WTC11 (cell line): ENCODE results near the gene SLTM. TPM values are rescaled to one million over a fixed set of nuclear protein-coding genes. Genes with fewer than 3 reads are reported as not detected.

Experiments
- ATAC-seq: fragments of 200-7000 bp; cut with Tn5 transposase; 2 replicates; pipeline ENCODE4 v1.10.0; 2021; ENCODE audit warnings: mild to moderate bottlenecking, moderate library complexity
- CTCF ChIA-PET: fragments of 300-600 bp; sonication (Branson Sonifier 250); formaldehyde crosslinking; loops from one replicate; lab custom pipeline; 2021; ENCODE audit warnings: antibody characterized with exemption; lab: Charles Lee
- POLR2A ChIA-PET: fragments of 350-600 bp; sonication (Branson Sonifier 250); formaldehyde crosslinking; loops from one replicate; lab custom pipeline; 2021; ENCODE audit warnings: antibody characterized with exemption; lab: Charles Lee
- DNase-seq: peaks from one replicate; pipeline ENCODE4 v3.0.0; 2021; ENCODE audit warnings: low spot score
- H3K27ac Mint-ChIP-seq: 2 replicates; pipeline ENCODE4 v1.8.0; 2021; ENCODE audit warnings: mixed read lengths
- H3K27me3 Mint-ChIP-seq: 2 replicates; pipeline ENCODE4 v1.8.0; 2021; ENCODE audit warnings: low read depth, mild to moderate bottlenecking, moderate library complexity, mixed read lengths
- H3K36me3 Mint-ChIP-seq: 2 replicates; pipeline ENCODE4 v1.8.0; 2021; ENCODE audit warnings: mixed read lengths
- H3K4me1 Mint-ChIP-seq: 2 replicates; pipeline ENCODE4 v1.8.0; 2022; ENCODE audit warnings: mixed read lengths
- H3K4me3 Mint-ChIP-seq: 2 replicates; pipeline ENCODE4 v1.8.0; 2021; ENCODE audit warnings: mild to moderate bottlenecking, moderate library complexity, mixed read lengths
- H3K9me3 Mint-ChIP-seq: 2 replicates; pipeline ENCODE4 v1.8.0; 2021; ENCODE audit warnings: mixed read lengths
- CREB1 ChIP-seq: sonication (generic); formaldehyde crosslinking; IDR thresholded peaks from 2 replicates; pipeline ENCODE4 v1.8.0; 2023; ENCODE audit warnings: mild to moderate bottlenecking, missing genetic modification reagents
- EMX1 ChIP-seq: fragments of 250-450 bp; sonication (Bioruptor Pico); IDR thresholded peaks from 2 replicates; pipeline ENCODE4 v1.8.0; 2021; ENCODE audit warnings: mild to moderate bottlenecking
- ESRRA ChIP-seq: sonication (generic); formaldehyde crosslinking; IDR thresholded peaks from 2 replicates; pipeline ENCODE4 v1.8.1; 2022; ENCODE audit warnings: mild to moderate bottlenecking, missing genetic modification reagents, borderline replicate concordance
- ETV6 ChIP-seq: sonication (generic); formaldehyde crosslinking; IDR thresholded peaks from 2 replicates; pipeline ENCODE4 v1.8.1; 2022; ENCODE audit warnings: mild to moderate bottlenecking, missing genetic modification reagents
- GABPB1 ChIP-seq: sonication (generic); formaldehyde crosslinking; IDR thresholded peaks from 2 replicates; pipeline ENCODE4 v1.8.1; 2023; ENCODE audit warnings: mild to moderate bottlenecking, missing genetic modification reagents
- KAT7 ChIP-seq: sonication (generic); formaldehyde crosslinking; IDR thresholded peaks from 2 replicates; pipeline ENCODE4 v1.8.1; 2023; ENCODE audit warnings: missing genetic modification reagents, mild to moderate bottlenecking, borderline replicate concordance
- PREB ChIP-seq: sonication (generic); formaldehyde crosslinking; IDR thresholded peaks from 2 replicates; pipeline ENCODE4 v1.8.1; 2022; ENCODE audit warnings: mild to moderate bottlenecking, missing genetic modification reagents, moderate library complexity, borderline replicate concordance
- RORB ChIP-seq: fragments of 250-450 bp; sonication (Bioruptor Pico); IDR thresholded peaks from 2 replicates; pipeline ENCODE4 v1.9.0; 2021; ENCODE audit warnings: mild to moderate bottlenecking
- ZNF416 ChIP-seq: fragments of 250-450 bp; sonication (Bioruptor Pico); IDR thresholded peaks from 2 replicates; pipeline ENCODE4 v1.9.0; 2021; ENCODE audit warnings: mild to moderate bottlenecking, inconsistent platforms
- ZNF532 ChIP-seq: fragments of 250-450 bp; sonication (Bioruptor Pico); IDR thresholded peaks from 2 replicates; pipeline ENCODE4 v1.9.0; 2021; ENCODE audit warnings: mild to moderate bottlenecking, borderline replicate concordance
- ZSCAN18 ChIP-seq: fragments of 250-450 bp; sonication (Bioruptor Pico); IDR thresholded peaks from 2 replicates; pipeline ENCODE4 v2.1.2; 2022; ENCODE audit warnings: mild to moderate bottlenecking, moderate library complexity
- total RNA-seq: library from RNA; stranded (reverse); gene quantifications from 3 replicates; pipeline ENCODE4 v1.2.3, GENCODE V29; 2021
- TF ChIP-seq, protein P1 (sequence below): sonication (generic); formaldehyde crosslinking; IDR thresholded peaks from 2 replicates; pipeline ENCODE4 v1.8.0; 2022; ENCODE audit warnings: missing genetic modification reagents
- TF ChIP-seq, protein P2 (sequence below): fragments of 200-600 bp; IDR thresholded peaks from 2 replicates; pipeline ENCODE4 v1.8.0; 2022; ENCODE audit warnings: antibody characterized with exemption

The SLTM gene
- total RNA-seq, 1 experiment from 2014 or later: 126 TPM

- no peaks in the 10 kb centered on the region for H3K9me3 Mint-ChIP-seq
- ATAC-seq (no peak), DNase-seq (no peak)
- ChIA-PET CTCF (interaction anchor here (0.7 kb wide), 1 partner anchor 573 kb away, joined by 3 read pairs; no protein-coding TSS in a partner anchor), POLR2A (no interaction called here)
- TF ChIP-seq KAT7 (CRISPR knock-in tag) (no peak), GABPB1 (CRISPR knock-in tag) (no peak), ETV6 (no peak), RORB (no peak), ZNF416 (CRISPR knock-in tag) (no peak), ZSCAN18 (CRISPR knock-in tag) (no peak), ZNF532 (CRISPR knock-in tag) (no peak), ESRRA (CRISPR knock-in tag) (no peak), CREB1 (CRISPR knock-in tag) (no peak), EMX1 (CRISPR knock-in tag) (no peak), PREB (CRISPR knock-in tag) (no peak)
- TF ChIP-seq, protein P1, sequence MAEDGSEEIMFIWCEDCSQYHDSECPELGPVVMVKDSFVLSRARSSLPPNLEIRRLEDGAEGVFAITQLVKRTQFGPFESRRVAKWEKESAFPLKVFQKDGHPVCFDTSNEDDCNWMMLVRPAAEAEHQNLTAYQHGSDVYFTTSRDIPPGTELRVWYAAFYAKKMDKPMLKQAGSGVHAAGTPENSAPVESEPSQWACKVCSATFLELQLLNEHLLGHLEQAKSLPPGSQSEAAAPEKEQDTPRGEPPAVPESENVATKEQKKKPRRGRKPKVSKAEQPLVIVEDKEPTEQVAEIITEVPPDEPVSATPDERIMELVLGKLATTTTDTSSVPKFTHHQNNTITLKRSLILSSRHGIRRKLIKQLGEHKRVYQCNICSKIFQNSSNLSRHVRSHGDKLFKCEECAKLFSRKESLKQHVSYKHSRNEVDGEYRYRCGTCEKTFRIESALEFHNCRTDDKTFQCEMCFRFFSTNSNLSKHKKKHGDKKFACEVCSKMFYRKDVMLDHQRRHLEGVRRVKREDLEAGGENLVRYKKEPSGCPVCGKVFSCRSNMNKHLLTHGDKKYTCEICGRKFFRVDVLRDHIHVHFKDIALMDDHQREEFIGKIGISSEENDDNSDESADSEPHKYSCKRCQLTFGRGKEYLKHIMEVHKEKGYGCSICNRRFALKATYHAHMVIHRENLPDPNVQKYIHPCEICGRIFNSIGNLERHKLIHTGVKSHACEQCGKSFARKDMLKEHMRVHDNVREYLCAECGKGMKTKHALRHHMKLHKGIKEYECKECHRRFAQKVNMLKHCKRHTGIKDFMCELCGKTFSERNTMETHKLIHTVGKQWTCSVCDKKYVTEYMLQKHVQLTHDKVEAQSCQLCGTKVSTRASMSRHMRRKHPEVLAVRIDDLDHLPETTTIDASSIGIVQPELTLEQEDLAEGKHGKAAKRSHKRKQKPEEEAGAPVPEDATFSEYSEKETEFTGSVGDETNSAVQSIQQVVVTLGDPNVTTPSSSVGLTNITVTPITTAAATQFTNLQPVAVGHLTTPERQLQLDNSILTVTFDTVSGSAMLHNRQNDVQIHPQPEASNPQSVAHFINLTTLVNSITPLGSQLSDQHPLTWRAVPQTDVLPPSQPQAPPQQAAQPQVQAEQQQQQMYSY (CRISPR knock-in tag): no peak
- TF ChIP-seq, protein P2, sequence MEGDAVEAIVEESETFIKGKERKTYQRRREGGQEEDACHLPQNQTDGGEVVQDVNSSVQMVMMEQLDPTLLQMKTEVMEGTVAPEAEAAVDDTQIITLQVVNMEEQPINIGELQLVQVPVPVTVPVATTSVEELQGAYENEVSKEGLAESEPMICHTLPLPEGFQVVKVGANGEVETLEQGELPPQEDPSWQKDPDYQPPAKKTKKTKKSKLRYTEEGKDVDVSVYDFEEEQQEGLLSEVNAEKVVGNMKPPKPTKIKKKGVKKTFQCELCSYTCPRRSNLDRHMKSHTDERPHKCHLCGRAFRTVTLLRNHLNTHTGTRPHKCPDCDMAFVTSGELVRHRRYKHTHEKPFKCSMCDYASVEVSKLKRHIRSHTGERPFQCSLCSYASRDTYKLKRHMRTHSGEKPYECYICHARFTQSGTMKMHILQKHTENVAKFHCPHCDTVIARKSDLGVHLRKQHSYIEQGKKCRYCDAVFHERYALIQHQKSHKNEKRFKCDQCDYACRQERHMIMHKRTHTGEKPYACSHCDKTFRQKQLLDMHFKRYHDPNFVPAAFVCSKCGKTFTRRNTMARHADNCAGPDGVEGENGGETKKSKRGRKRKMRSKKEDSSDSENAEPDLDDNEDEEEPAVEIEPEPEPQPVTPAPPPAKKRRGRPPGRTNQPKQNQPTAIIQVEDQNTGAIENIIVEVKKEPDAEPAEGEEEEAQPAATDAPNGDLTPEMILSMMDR: no peak
- H3K27me3 Mint-ChIP-seq: no peaks in the 10 kb centered on the region
- no peaks in the 10 kb centered on the region for H3K36me3 Mint-ChIP-seq
- no peak overlapping the region for H3K27ac Mint-ChIP-seq
- no peak overlapping the region for H3K4me3 Mint-ChIP-seq
- H3K4me1 Mint-ChIP-seq: no peaks in the 10 kb centered on the region
Measured at GRCh38 chr15:58962662-58963565, 29.4 kb upstream of the SLTM start.
